GM12878 (cell line): ENCODE results near the gene PRDM16. TPM values are rescaled to one million over a fixed set of nuclear protein-coding genes. Genes with fewer than 3 reads are reported as not detected.

ENCODE experiments used
- ATAC-seq: fragments of 200-7000 bp; cut with Tn5 transposase; 3 replicates; pipeline ENCODE4 v1.9.1; 2020; ENCODE audit warnings: mild to moderate bottlenecking, moderate library complexity
- BruUV-seq: library from RNA; stranded (reverse); fragments of 400-500 nt; replicated peaks from 2 replicates; lab custom pipeline; 2021; lab: Mats Ljungman, UMichigan
- CTCF ChIA-PET: fragments of 300-600 bp; sonication (Branson Sonifier 250); formaldehyde crosslinking; extraction: SDS; loops from one replicate; lab custom pipeline; 2021; ENCODE audit warnings: inconsistent platforms; lab: Yijun Ruan, JAX
- POLR2A ChIA-PET: fragments of 350-600 bp; formaldehyde crosslinking; extraction: SDS; loops from one replicate; lab custom pipeline; 2021; ENCODE audit warnings: inconsistent platforms; lab: Charles Lee
- RAD21 ChIA-PET: fragments of 300-600 bp; sonication (Branson Sonifier 250); formaldehyde crosslinking; loops from one replicate; lab custom pipeline; 2023; ENCODE audit warnings: antibody characterized with exemption; ENCODE audit not compliant: unreplicated experiment; lab: Charles Lee
- SMC1A ChIA-PET: fragments of 300-600 bp; sonication (Branson Sonifier 250); formaldehyde crosslinking; loops from one replicate; lab custom pipeline; 2023; ENCODE audit not compliant: unreplicated experiment, uncharacterized antibody; lab: Charles Lee
- DNase-seq: peaks from one replicate; pipeline ENCODE4 v3.0.0-alpha.2; 2011; ENCODE audit warnings: low read depth, low spot score
- FAIRE-seq: peaks from 3 replicates; lab custom pipeline; 2011; peaks lifted over from hg19 to GRCh38; lab: Jason Lieb, UNC
- H2AFZ ChIP-seq: 2 replicates; pipeline ENCODE4 v1.6.0; 2011; ENCODE audit warnings: low read depth, low read length, control low read depth; ENCODE audit not compliant: control insufficient read depth
- H3K27ac ChIP-seq: 2 replicates; pipeline ENCODE4 v1.5.1; 2011; ENCODE audit warnings: control low read depth; ENCODE audit not compliant: control insufficient read depth, insufficient read depth
- H3K27me3 ChIP-seq, 2 experiments: replicated peaks in 1 of 2; 2 replicates each; pipeline versions ENCODE4 v1.6.0 to v1.6.1; 2011; ENCODE audit warnings: low read length in 1 of 2; ENCODE audit not compliant: control insufficient read depth in 2 of 2, insufficient read depth in 2 of 2
- H3K36me3 ChIP-seq, 2 experiments: 2 replicates each; pipeline ENCODE4 v1.5.1; 2011; ENCODE audit warnings: low read length in 1 of 2; ENCODE audit not compliant: control insufficient read depth in 2 of 2, insufficient read depth in 2 of 2
- H3K4me1 ChIP-seq: 2 replicates; pipeline ENCODE4 v1.6.1; 2011; ENCODE audit warnings: mild to moderate bottlenecking, low read length, moderate library complexity, mixed read lengths; ENCODE audit not compliant: control insufficient read depth, insufficient read depth
- H3K4me2 ChIP-seq: 2 replicates; pipeline ENCODE4 v1.6.0; 2011; ENCODE audit warnings: control low read depth; ENCODE audit not compliant: control insufficient read depth, insufficient read depth
- H3K4me3 ChIP-seq: fragments of 200-600 bp; sonication (generic); 2 replicates; pipeline ENCODE4 v1.5.1; 2016
- H3K79me2 ChIP-seq: 2 replicates; pipeline ENCODE4 v1.6.0; 2011; ENCODE audit warnings: low read length; ENCODE audit not compliant: control insufficient read depth, insufficient read depth
- H3K9ac ChIP-seq: 2 replicates; pipeline ENCODE4 v1.8.0; 2011; ENCODE audit warnings: low read length, control low read depth, mixed read lengths; ENCODE audit not compliant: control insufficient read depth, insufficient read depth
- H3K9me3 ChIP-seq: replicated peaks from 3 replicates; pipeline ENCODE4 v1.5.1; 2011; ENCODE audit warnings: mild to moderate bottlenecking, low read length; ENCODE audit not compliant: control insufficient read depth, insufficient read depth
- H4K20me1 ChIP-seq: 2 replicates; pipeline ENCODE4 v1.6.0; 2011; ENCODE audit not compliant: control insufficient read depth, insufficient read depth
- CHD2 ChIP-seq: IDR thresholded peaks from 2 replicates; pipeline ENCODE4 v1.6.1; 2011; ENCODE audit warnings: low read depth, low read length, improper control_type of control experiment, borderline replicate concordance
- MYB ChIP-seq: fragments of 150-350 bp; IDR thresholded peaks from 2 replicates; pipeline ENCODE4 v1.6.1; 2014; ENCODE audit warnings: mild to moderate bottlenecking, low read depth, low read length, borderline replicate concordance
- NBN ChIP-seq: fragments of 450-650 bp; IDR thresholded peaks from 2 replicates; pipeline ENCODE4 v1.6.1; 2016
- SUPT20H ChIP-seq: IDR thresholded peaks from 2 replicates; pipeline ENCODE4 v1.6.1; 2011; ENCODE audit warnings: low read depth, mild to moderate bottlenecking, low read length, moderate library complexity, borderline replicate concordance; ENCODE audit not compliant: control insufficient read depth
- TAF1 ChIP-seq: IDR thresholded peaks from 2 replicates; pipeline ENCODE4 v1.6.1; 2011; ENCODE audit warnings: mild to moderate bottlenecking, low read depth, low read length, borderline replicate concordance
- TBL1XR1 ChIP-seq: IDR thresholded peaks from 2 replicates; pipeline ENCODE4 v1.6.1; 2012; ENCODE audit warnings: low read depth, low read length, improper control_type of control experiment
- TCF3 ChIP-seq: IDR thresholded peaks from 2 replicates; pipeline ENCODE4 v1.6.1; 2012; ENCODE audit warnings: low read depth, mild to moderate bottlenecking, low read length, borderline replicate concordance; ENCODE audit not compliant: insufficient read depth
- WRNIP1 ChIP-seq: IDR thresholded peaks from 2 replicates; pipeline ENCODE4 v1.6.1; 2011; ENCODE audit warnings: low read depth, low read length, improper control_type of control experiment, borderline replicate concordance
- WGBS: methylation state at CpG from one replicate; pipeline ENCODE4 v1.1.6; 2016; ENCODE audit warnings: low lambda C conversion rate; ENCODE audit not compliant: insufficient replicate concordance, insufficient coverage; ENCODE audit errors: missing lambda C conversion rate; 5-methylcytosine and 5-hydroxymethylcytosine counted together
- in situ Hi-C: fragments of 300-500 bp; cut with MboI; formaldehyde crosslinking; loops from 9 replicates; pipeline ENCODE4 v1.14.3; 2018; ENCODE audit warnings: mixed read lengths
- intact Hi-C: fragments of 100-400 bp; cut with micrococcal nuclease; formaldehyde crosslinking; loops from one replicate; pipeline ENCODE4 v1.14.2; 2022; ENCODE audit not compliant: unreplicated experiment
- polyA plus RNA-seq, 11 experiments: library from polyadenylated mRNA; depleted of rRNA in 4 of 11; unstranded in 6 of 11; stranded (reverse) in 5 of 11; fragments of >200 nt; fragmentation: Nextera tagmentation in 4 of 11; fragmentation: Illumina TruSeq in 1 of 11; extraction: Ambion mirVana in 4 of 11; extraction: Trizol in 1 of 11; gene quantifications; 1 replicate in 1 of 11; 2 replicates in 10 of 11; pipeline versions ENCODE4 v1.2.1 to v1.2.3, GENCODE V29; 2011 to 2016; ENCODE audit warnings: inconsistent platforms in 2 of 11, missing spikeins in 2 of 11, low read depth in 1 of 11
- total RNA-seq, 4 experiments: library from RNA; depleted of rRNA in 3 of 4; stranded (reverse); fragments of >200 nt in 3 of 4; fragmentation: Illumina TruSeq in 1 of 4; extraction: Trizol in 1 of 4; gene quantifications; 2 replicates each; pipeline versions ENCODE4 v1.2.1 to v1.2.3, GENCODE V29; 2013 to 2021
- TF ChIP-seq, protein P1 (sequence below): IDR thresholded peaks from 2 replicates; pipeline ENCODE4 v1.6.1; 2011; ENCODE audit warnings: borderline replicate concordance, low read depth, mild to moderate bottlenecking, moderate library complexity, low read length; ENCODE audit not compliant: insufficient read depth, poor library complexity, severe bottlenecking

Gene PRDM16
- total and polyA plus RNA-seq, 10 of the 15 experiments (the other 5 are each of a cell fraction or from before 2014, with no cell fraction given) = 0.03 TPM; not detected in 9

- no TSS peak for BruUV-seq
- ATAC-seq (no peak), FAIRE-seq (no peak), DNase-seq (no peak)
- H3K36me3 ChIP-seq = no peaks in the 10 kb centered on the region
- H3K9me3 ChIP-seq = no peaks in the 10 kb centered on the region; the same call in 2 of the 3 replicates
- H3K4me1 ChIP-seq = no peaks in the 10 kb centered on the region
- H3K79me2 ChIP-seq = no peaks in the 10 kb centered on the region
- ChIA-PET SMC1A (no interaction called here), CTCF (no interaction called here), POLR2A (no interaction called here), RAD21 (no interaction called here)
- TF ChIP-seq MYB = no peak
- no peak for TF ChIP-seq SUPT20H
- TF ChIP-seq, protein P1, sequence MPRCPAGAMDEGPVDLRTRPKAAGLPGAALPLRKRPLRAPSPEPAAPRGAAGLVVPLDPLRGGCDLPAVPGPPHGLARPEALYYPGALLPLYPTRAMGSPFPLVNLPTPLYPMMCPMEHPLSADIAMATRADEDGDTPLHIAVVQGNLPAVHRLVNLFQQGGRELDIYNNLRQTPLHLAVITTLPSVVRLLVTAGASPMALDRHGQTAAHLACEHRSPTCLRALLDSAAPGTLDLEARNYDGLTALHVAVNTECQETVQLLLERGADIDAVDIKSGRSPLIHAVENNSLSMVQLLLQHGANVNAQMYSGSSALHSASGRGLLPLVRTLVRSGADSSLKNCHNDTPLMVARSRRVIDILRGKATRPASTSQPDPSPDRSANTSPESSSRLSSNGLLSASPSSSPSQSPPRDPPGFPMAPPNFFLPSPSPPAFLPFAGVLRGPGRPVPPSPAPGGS = peak; percentile 82
- no peak for TF ChIP-seq TAF1
- peak; percentile 76; the same call in 1 of the 2 replicates for TF ChIP-seq TCF3
- no peak for TF ChIP-seq WRNIP1
- TF ChIP-seq CHD2 = no peak
- TF ChIP-seq TBL1XR1 = no peak
- TF ChIP-seq NBN = no peak
- no peak overlapping the region for H3K4me3 ChIP-seq
- no peaks in the 10 kb centered on the region for H3K27me3 ChIP-seq
- no peak overlapping the region for H3K9ac ChIP-seq
- intact Hi-C loops = no loop called here
- H4K20me1 ChIP-seq = no peaks in the 10 kb centered on the region
- in situ Hi-C loops = no loop called here
- H3K27ac ChIP-seq = no peak overlapping the region
- H2AFZ ChIP-seq = no peak overlapping the region
- 87% methylated on average over 37 of the region's 49 CpGs for WGBS
- H3K4me2 ChIP-seq = no peak overlapping the region
Measured at GRCh38 chr1:3114131-3114744, 45.2 kb downstream of the PRDM16 start.
